ENCODE data around the gene FAHD2A.
"Not testable (repeated sequence)": the region's sequence is repeated elsewhere in the genome, so short reads cannot be mapped to it uniquely, and the experiment has no call there.

The FAHD2A gene, protein sequence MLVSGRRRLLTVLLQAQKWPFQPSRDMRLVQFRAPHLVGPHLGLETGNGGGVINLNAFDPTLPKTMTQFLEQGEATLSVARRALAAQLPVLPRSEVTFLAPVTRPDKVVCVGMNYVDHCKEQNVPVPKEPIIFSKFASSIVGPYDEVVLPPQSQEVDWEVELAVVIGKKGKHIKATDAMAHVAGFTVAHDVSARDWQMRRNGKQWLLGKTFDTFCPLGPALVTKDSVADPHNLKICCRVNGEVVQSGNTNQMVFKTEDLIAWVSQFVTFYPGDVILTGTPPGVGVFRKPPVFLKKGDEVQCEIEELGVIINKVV

GRCh38 chr2:95402370-95403203, at the start of gene FAHD2A:
FAHD2A (plus strand) TSS chr2:95402708; CDS start chr2:95405559, 2,851 bp downstream.
- peak; percentile 56 for DNase-seq

GRCh38 chr2:95353055-95353575, 49.4 kb upstream of the FAHD2A start:
- no peak for DNase-seq

DNA sequence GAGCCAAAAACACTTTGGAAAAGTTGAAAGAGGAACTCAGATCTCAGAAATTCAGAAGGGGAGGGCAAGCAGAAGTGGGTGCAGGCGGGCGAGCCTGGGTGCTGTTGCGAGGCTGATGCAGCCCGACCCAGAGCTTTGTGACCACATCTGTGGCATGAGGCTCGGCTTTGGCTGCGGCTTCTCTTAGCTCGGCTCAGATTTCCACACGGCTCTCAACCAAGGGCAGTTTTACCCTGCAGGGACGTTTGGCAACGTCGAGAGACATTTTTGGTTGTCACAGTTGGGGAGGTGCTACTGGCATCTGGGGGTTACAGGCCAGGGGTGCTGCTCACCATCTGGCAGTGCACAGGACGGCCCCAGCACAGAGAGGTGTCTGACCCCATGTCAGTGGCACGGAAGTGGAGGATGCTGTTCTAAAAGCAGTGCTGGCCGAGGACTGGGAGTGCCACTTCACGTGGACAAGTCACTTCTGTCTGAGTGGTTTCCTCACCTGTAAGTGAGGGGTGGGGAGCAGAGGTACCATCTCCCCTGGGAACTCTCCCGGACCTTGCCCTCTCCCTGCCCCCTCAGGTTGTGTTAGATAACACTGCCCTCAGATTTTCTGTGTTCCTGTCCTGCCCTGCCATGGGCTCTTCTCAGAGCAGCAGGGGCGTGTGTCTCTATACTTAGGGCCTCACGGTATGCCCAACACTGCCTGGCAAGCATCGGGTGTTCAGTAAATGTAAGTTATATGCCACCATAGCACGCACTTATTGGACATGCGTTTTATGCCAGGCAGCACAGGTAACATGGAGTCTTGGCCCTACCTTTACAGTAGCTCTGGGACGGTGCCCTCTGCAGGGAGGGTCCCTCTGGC, 48.7 kb upstream of the FAHD2A start:
- DNase-seq = no peak

GRCh38 chr2:95354469-95354901, 48.0 kb upstream of the FAHD2A start:
- no peak for DNase-seq

GRCh38 chr2:95354925-95355324, 47.6 kb upstream of the FAHD2A start:
- no peak for DNase-seq

DNA sequence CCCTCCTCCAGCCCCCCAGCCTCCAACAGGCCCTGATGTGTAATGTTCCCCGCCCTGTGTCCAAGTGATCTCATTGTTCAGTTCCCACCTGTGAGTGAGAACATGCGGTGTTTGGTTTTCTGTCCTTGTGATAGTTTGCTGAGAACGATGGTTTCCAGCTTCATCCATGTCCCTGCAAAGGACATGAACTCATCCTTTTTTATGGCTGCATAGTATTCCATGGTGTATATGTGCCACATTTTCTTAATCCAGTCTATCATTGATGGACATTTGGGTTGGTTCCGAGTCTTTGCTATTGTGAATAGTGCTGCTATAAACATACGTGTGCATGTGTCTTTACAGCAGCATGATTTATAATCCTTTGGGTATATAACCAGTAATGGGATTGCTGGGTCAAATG, 47.0 kb upstream of the FAHD2A start:
- DNase-seq = not testable (repeated sequence)

DNA sequence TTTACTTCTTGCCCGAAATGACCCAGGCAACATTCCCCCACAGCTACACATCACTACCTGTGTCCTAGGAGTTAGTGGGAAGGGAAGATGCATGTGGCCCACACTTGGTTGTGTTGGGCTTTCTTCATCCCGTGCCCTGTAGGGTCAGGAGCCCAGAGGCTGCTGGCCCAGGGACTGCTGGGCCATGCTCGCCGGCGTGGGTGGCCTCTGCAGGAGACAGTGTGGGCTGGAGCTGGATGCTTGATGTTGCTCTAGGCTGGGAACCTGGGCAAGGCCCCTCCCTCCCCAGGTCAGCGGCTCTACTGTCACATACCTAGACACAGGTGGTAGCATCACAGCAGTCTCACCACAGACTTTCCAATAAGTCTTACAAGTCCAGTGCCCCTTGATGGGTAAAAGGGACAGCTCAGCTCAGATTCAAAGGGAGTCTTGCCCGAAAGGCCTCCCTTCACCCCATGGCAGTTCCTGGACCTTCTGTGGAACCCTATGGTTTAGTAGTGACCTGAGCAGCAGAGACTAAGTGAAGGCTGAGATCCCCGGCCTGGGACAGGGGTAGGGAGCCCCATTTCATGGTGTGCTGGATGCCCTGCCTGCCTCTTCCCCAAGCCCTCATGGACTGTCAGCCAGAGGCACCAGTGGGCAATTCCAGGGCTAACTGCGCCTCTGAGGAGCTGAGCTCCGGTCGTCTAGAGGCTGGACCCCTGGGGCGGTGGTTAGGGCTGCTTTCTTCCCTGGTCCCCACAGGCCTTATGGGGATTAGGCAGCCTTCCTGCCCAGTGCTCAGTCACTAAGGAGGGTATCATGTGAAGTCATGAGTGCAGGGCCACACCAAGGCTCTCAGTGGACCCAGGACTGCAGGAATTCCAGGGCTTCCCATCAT, 45.4 kb upstream of the FAHD2A start:
- DNase-seq = no peak

- no peak for DNase-seq
These were observed 44.7 kb upstream of the FAHD2A start for GRCh38 chr2:95357717-95358280.

DNA sequence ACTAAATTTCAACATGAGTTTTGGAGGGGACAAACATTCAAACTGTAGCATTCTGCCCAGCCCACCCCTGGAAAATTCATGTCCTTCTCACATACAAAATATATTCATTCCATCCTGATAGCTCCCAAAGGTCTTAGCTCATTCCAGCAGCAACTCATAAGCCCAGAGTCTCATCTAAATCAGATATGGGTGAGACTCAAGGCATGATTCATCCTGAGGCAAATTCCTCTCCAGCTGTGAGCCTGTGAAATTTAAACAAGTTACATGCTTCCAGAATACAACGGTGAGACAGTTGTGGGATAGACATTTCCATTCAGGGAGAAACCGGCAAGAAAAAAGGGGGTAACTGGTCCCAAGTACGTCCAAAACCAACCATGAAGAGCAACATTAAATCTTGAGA, 43.5 kb upstream of the FAHD2A start:
- DNase-seq = no peak

DNA sequence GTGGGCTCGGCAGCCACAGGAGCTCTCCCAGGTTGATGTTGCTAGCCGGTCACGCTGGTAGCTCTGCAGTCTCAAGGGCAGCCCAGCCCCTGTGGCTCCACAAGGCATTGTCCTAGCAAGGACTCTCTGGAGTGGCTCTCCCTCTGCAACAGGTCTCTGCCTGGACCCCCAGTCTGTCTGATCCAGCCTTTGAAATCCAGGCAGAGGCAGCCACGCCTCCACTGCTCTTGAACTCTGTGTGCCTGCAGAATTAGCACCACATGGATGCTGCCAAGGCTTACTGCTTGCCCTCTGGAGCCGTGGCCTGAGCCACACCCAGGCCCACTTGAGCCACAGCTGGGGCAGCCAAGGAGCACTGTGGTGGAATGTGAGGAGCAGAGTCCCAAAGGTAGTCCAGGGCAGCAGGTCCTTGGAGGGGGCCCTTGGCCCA, 43.0 kb upstream of the FAHD2A start:
- no peak for DNase-seq

GRCh38 chr2:95361216-95361980, 41.1 kb upstream of the FAHD2A start:
- no peak for DNase-seq

GRCh38 chr2:95362486-95362885, 40.0 kb upstream of the FAHD2A start:
- DNase-seq = no peak

DNA sequence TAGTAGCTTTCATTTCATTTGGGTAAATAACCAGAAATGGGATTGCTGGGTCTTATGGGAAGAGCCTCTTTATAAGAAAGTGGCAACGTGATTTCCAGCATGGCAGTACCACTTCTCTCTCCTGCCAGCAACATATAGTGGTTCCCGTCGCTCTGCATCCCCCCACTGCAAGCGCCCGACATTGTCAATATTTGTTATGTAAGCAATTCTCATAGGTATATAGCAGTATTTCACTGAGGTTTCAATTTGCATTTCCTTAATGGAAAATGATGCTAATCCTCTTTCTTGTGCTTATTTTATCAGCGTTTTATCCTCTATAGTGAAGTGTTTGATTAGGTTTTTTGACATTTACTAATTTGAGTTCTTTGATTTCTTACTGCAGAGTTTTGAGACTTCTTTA, 36.0 kb upstream of the FAHD2A start:
- DNase-seq = no peak

GRCh38 chr2:95372216-95372829, 30.2 kb upstream of the FAHD2A start:
- no peak for DNase-seq

GRCh38 chr2:95372845-95373244, 29.7 kb upstream of the FAHD2A start:
- no peak for DNase-seq

DNA sequence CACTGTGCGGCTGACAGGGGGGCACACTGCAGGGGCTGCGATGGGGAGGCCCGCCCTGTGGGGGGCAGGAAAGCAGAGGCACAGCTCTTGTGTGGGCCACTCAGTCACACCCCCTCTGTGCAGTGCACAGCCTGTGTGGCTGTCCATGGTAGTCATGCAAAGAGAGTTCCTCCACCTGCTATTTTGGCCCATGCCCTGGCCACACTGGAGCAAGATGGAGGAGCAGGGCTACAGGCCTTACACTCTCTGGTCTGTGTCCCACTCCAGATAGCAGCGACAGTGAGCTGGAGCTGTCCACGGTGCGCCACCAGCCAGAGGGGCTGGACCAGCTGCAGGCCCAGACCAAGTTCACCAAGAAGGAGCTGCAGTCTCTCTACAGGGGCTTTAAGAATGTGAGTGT, 28.5 kb upstream of the FAHD2A start:
- no peak for DNase-seq

DNA sequence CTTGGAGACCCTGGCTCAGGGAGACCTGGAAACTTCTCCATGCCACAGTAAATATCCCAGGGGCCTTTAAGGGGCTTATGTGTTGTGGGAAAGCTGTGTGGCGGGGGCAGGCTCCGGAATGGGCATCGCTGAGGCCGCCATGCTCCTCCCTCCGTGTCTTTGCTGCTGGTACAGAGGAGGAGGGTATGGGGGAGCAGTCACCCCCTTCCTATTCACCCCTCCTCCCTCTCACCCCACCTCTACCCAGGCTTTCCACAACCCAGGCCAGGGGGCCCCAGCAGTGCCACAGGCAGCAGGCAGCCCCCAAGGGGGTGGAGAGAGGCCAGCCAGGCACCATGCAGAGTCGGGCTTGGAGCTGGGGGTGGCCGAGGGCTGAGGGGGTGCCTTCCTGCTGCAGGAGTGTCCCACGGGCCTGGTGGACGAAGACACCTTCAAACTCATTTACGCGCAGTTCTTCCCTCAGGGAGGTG, 28.0 kb upstream of the FAHD2A start:
- DNase-seq = no peak

- no peak for DNase-seq
These were observed 27.5 kb upstream of the FAHD2A start for GRCh38 chr2:95374921-95375471.

GRCh38 chr2:95375532-95376150, 26.9 kb upstream of the FAHD2A start:
- DNase-seq = no peak
